ENCODE measurements around the gene HTRA3.

Gene HTRA3

DNA sequence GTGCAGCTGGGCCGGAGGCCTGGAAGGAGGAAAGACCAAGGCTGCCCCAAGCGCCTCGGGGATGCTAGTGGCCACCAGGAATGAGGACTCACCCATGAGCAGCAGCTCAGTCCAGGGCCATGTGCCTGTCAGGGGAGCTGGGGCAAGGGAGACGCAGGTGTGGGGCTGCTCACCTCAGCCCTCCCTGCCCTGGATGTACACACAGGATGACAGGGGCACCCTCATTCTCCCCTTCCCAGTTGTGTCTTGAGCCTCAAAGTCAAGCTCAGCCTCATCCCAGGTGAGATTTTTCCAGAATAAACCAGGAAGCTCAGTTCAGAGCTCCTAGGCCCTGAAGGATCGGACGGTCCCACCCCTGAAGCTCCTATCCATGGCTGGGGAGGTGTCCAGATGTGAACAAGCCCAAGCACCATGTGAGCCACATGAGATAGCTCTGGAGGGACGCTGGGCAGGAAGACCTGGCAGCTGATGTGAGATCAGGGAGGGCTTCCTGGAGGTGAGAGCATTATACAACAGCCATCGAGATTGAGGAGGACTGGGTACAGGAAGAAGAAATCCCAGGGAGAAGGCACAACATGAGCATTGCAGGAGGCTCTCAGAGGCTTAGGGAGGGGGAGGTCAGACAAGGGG lies 23.0 kb downstream of the HTRA3 start:
- no peak for DNase-seq (ENCODE audit: low read depth in 2 of 2)

DNA sequence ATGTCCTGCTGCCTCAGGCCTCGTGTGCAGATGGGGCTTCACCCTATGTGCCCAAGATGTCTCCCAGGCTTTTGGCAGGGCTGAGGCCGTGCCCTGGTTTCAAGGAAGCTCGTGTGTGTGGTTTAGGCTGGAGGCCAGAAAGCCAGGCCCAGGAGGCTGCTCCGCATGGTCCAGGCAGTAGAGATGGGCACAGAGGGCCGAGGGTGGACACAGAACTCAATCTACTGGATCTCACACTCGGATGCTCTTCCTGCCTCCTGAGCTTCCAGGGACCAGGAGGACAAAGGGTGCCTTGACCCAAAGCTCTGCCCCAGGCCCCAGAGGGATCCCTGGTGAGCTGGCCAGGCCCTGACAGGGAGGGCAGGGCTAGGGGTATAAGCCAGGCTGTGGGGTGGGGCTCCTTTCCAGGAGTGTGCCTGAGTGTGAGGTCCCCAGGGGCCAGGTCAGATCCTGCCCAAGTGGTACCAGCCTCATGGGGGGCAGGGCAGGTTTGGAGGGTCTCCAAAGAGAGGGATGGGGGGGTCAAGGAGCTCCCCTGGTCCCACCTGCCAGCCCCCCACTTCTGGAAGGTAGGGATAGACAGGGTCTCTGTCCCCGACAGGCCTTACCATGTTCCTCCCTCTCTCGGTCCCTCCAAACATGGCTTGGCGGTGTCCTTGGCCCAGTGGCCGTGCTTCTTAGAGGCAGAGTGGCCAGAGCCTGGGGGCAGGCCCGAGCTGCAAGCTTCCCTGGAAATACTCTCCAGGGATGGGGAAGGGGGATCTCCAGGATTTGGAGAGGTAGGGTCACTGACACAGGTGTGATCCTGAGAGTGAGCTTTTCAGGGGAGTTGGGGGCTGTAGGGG lies 23.8 kb downstream of the HTRA3 start:
- no peak for DNase-seq (ENCODE audit: low read depth in 2 of 2)

- no peak for DNase-seq (ENCODE audit: low read depth in 2 of 2)
These were observed 24.5 kb downstream of the HTRA3 start for GRCh38 chr4:8294036-8294435.

- no peak for DNase-seq (ENCODE audit: low read depth in 2 of 2)
These were observed 25.2 kb downstream of the HTRA3 start for GRCh38 chr4:8294775-8295174.

DNA sequence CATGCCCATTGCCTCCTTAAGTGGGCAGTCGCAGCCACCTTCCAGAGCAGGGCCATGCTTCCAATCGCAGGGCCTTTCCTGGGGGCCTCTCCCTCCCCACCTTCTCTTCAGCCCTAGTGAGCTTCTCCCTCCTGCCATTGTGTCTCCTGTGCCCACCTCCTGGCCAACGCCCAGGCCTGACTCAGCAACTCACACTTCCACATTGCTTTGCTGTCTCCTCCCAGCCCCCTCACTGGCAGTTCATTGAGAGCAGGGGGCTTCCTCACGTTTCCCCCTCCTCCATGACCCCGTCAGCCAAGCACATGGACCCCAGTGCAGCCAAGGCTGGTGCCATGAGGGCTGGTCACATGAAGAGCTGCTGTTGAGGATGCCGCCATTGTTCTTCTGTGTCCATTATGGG lies 25.9 kb downstream of the HTRA3 start:
- DNase-seq (ENCODE audit: low read depth in 2 of 2), result no peak

DNA sequence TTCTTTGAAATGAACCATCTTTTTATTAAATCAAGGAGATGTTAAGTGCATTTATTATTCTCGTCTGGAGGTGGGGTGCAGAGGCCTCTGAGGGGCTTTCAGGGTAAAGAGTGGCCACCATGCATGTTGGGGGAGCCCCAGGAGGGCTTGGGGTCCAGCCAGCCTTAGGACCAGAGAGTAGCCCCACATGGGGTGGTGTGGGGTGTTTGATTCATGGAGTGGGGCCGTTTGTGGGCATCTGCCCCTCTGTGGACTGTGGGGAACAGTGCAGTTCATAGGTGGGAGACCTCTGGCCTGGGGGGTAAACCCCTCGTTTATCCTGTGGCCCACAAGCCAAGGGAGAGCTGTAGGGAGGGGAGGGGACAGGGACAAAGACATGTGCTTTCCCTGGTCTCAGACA lies 26.9 kb downstream of the HTRA3 start:
- no peak for DNase-seq (ENCODE audit: low read depth in 2 of 2)

DNA sequence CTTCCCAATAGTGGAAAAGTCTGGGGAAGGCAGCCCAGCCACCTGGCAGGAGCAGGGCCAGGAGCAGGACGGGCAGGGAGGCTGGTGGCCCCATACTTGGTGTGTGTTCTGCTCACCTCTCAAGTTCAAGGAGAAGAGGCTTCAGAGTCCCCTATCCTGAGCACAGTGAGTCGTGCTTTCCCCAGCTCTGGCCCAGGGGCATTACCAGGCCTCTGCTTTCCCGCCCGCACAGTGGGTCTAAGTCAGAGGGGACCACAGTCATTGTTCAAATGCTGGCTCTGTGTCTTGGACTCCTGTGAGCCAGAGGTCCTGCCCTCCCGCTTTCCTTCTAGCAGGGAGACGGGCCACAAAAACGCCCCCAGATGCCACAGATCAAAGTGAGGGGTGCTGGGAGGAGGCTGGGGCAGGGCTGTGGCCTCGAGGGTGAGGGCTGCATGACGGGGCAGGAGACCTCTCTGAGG lies 27.6 kb downstream of the HTRA3 start:
- no peak for DNase-seq (ENCODE audit: low read depth in 2 of 2)

GRCh38 chr4:8297691-8298485 lies 28.3 kb downstream of the HTRA3 start:
- DNase-seq (ENCODE audit: low read depth in 2 of 2), result no peak

- DNase-seq (ENCODE audit: low read depth in 2 of 2), result no peak
These were observed 31.3 kb downstream of the HTRA3 start for GRCh38 chr4:8300832-8301231.

DNA sequence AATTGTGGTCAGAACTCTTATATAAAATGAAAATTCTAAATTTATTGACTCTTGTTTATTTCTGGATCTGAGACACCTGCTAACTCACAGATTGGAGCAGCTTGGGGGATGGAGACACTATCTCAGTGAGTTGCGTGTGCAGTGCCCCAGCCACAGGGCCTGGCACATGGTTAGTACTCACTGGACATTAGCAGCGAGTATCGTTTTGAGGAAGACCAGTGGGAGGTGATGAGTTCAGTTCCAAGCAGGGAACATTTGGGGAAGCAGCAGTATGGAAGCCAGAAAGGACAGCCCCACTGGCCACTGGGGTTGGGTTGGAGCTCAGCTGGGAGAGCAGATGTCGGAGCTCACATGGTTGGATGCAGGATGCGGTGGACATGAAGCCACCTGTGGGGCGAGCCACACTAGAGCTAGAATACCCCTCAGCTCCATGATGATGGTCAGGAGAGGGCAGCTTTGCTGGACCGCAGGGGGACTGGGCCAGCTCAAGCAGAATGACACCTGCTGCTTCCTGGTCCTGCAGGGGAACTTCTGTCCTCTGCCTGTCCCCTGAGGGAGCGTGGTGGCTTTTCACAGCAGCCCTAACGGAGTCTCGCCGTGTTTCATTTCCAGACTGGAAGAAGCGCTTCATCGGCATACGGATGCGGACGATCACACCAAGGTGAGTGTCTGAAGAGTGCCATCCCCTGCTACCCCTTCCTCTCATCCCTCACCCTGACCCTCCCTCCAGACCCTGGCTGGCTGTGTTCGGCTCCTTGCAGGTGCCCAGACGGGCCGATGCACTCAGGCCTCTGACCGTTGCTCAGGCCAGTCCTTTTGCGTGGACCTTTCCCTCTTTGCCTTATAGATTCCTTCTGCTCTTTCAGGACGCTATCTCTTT lies 32.5 kb downstream of the HTRA3 start:
- no peak for DNase-seq (ENCODE audit: low read depth in 2 of 2)

GRCh38 chr4:8303081-8303480 lies 33.5 kb downstream of the HTRA3 start:
- DNase-seq (ENCODE audit: low read depth in 2 of 2), result no peak

DNA sequence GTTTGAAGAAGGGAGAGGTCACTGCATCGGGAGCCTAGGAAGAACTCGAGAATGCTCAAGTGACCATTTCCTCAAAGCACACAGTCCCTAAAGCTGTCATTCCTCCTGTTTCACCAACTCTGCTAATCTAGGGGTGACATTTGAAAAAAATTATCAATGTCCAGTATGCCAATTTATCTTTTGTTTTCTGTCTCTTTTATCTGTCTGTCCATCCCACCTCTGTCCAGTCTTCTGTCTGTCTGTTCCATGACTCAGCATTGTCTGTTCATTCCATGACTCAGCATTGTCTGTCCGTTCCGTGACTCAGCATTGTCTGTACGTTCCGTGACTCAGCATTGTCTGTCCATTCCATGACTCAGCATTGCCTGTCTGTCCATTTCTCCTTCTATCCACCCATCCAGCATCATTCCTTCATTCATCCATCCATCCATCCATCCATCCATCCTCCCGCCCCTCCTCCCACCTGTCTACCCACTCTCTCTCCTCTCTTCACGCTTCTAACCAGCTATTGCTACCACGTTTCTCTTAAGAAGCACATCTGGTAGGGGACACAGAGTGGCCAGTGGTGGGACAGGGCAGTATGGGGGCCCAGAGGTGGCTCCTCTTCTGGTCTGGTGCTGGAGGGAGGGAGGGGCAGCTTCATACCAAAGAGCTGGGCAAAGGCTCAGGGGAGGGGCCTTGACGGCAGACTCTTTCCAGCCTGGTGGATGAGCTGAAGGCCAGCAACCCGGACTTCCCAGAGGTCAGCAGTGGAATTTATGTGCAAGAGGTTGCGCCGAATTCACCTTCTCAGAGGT lies 34.1 kb downstream of the HTRA3 start:
- DNase-seq (ENCODE audit: low read depth in 2 of 2), result no peak

- no peak for DNase-seq (ENCODE audit: low read depth in 2 of 2)
These were observed 35.5 kb downstream of the HTRA3 start for GRCh38 chr4:8304827-8305695.

GRCh38 chr4:8305851-8306471 lies 36.4 kb downstream of the HTRA3 start:
- DNase-seq (ENCODE audit: low read depth in 2 of 2), result no peak

DNA sequence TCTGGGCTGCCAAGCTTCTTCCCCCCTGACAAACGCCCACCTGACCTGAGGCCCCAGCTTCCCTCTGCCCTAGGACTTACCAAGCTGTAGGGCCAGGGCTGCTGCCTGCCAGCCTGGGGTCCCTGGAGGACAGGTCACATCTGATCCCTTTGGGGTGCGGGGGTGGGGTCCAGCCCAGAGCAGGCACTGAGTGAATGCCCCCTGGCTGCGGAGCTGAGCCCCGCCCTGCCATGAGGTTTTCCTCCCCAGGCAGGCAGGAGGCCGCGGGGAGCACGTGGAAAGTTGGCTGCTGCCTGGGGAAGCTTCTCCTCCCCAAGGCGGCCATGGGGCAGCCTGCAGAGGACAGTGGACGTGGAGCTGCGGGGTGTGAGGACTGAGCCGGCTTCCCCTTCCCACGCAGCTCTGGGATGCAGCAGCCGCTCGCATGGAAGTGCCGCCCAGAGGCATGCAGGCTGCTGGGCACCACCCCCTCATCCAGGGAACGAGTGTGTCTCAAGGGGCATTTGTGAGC lies 37.0 kb downstream of the HTRA3 start:
- DNase-seq (ENCODE audit: low read depth in 2 of 2), result no peak

- DNase-seq (ENCODE audit: low read depth in 2 of 2), result no peak
These were observed 37.6 kb downstream of the HTRA3 start for GRCh38 chr4:8307121-8307520.

DNA sequence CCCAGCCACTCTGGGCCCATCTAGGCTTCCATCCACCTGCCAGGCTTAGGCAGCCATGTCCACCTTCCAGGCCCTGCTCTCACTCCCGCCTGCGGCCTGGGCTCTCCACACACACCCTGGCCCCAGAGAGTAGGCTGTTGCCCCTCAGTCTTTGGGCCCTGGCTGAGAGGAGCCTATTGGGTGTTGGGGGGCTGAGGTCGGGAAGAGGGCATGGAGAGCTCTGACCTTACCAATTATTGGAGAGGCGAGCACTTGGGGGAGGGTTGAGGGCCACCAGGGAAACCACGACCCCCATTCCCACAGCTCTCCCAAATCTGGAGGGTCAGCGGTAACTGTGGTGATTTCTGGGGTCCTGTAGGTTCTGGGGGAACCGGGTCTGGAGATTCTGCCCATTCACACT lies 38.2 kb downstream of the HTRA3 start:
- DNase-seq (ENCODE audit: low read depth in 2 of 2), result no peak

DNA sequence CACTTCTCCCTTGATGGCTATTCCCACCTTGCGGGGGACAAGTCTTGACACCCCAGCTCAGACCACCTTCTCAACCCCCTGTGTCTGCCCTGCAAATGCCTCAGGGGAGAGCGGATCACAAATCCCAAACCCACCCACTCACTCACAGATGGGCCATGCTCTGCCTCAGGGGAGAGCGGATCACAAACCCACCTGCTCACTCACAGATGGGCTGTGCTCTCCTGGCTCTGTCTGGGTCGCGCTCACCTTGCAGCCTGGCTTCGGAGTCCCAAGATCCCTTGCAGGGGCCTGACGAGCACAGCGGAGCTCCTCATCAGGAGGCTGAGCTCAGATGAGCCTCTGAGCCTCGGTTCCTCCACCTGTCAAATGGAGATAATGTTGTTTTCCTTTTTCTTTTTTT lies 38.6 kb downstream of the HTRA3 start:
- DNase-seq (ENCODE audit: low read depth in 2 of 2), result no peak

All from stimulated activated CD8-positive, alpha-beta memory T cell treated with anti-CD3 and anti-CD28 coated beads, Interleukin-15, amount 100 ng/mL, for 48 hours (primary cell).